Stimulated activated CD4-positive, alpha-beta T cell treated with anti-CD3 and anti-CD28 coated beads, TNF-alpha, amount 100 ng/mL, for 1 hour (primary cell): ENCODE measurements around the gene HLA-DOB.

ENCODE experiments used
- DNase-seq, 3 donors: peaks; one replicate each; pipeline ENCODE4 v3.0.0-alpha.2; 2020; ENCODE audit warnings: low read depth in 3 of 3, low spot score in 1 of 3

HLA-DOB gene

GRCh38 chr6:32843979-32844838 lies 27.4 kb upstream of the HLA-DOB start, which contains the start of gene PSMB8:
TSS of gene PSMB8 (minus strand) at chr6:32844047. CDS start at chr6:32843996, 51 bp downstream.
- peak; percentile 94 to 95 (median 94) for DNase-seq

- no peak for DNase-seq
Observed at GRCh38 chr6:32843331-32843978, 26.7 kb upstream of the HLA-DOB start.

- no peak for DNase-seq
Observed at GRCh38 chr6:32842690-32843089, 25.9 kb upstream of the HLA-DOB start.

GRCh38 chr6:32842021-32842650 lies 25.3 kb upstream of the HLA-DOB start:
- DNase-seq: no peak

- no peak for DNase-seq
Observed at GRCh38 chr6:32840604-32841246, 23.9 kb upstream of the HLA-DOB start.

GRCh38 chr6:32839356-32839755 lies 22.6 kb upstream of the HLA-DOB start:
- no peak for DNase-seq

- peak; percentile 92 to 99 (median 95) for DNase-seq
Observed at GRCh38 chr6:32838114-32838958, 21.5 kb upstream of the HLA-DOB start, which contains the start of gene TAP2. TSS of gene TAP2 (minus strand) at chr6:32838739. CDS start at chr6:32838233, 506 bp downstream.

- DNase-seq: no peak
Observed at GRCh38 chr6:32837651-32838113, 20.9 kb upstream of the HLA-DOB start.

GRCh38 chr6:32836873-32837272 lies 20.1 kb upstream of the HLA-DOB start:
- DNase-seq: no peak

GRCh38 chr6:32835167-32835893 lies 18.5 kb upstream of the HLA-DOB start:
- no peak for DNase-seq

GRCh38 chr6:32833664-32834063 lies 16.9 kb upstream of the HLA-DOB start:
- no peak for DNase-seq

GRCh38 chr6:32832535-32832934 lies 15.7 kb upstream of the HLA-DOB start:
- DNase-seq: no peak

GRCh38 chr6:32830936-32831335 lies 14.1 kb upstream of the HLA-DOB start:
- no peak for DNase-seq

- DNase-seq: no peak
Observed at GRCh38 chr6:32830017-32830416, 13.2 kb upstream of the HLA-DOB start.

- no peak for DNase-seq
Observed at GRCh38 chr6:32829495-32829894, 12.7 kb upstream of the HLA-DOB start.

GRCh38 chr6:32827025-32827424 lies 10.2 kb upstream of the HLA-DOB start:
- no peak for DNase-seq

GRCh38 chr6:32825966-32826365 lies 9.2 kb upstream of the HLA-DOB start:
- DNase-seq: no peak

- DNase-seq: no peak
Observed at GRCh38 chr6:32819729-32820128, 2.9 kb upstream of the HLA-DOB start.

- no peak for DNase-seq
Observed at GRCh38 chr6:32818867-32819266, 2.1 kb upstream of the HLA-DOB start.

- DNase-seq: no peak
Observed at GRCh38 chr6:32815996-32816395, 806 bp downstream of the HLA-DOB start.
